ENCODE data around the gene ADAM8.

DNA sequence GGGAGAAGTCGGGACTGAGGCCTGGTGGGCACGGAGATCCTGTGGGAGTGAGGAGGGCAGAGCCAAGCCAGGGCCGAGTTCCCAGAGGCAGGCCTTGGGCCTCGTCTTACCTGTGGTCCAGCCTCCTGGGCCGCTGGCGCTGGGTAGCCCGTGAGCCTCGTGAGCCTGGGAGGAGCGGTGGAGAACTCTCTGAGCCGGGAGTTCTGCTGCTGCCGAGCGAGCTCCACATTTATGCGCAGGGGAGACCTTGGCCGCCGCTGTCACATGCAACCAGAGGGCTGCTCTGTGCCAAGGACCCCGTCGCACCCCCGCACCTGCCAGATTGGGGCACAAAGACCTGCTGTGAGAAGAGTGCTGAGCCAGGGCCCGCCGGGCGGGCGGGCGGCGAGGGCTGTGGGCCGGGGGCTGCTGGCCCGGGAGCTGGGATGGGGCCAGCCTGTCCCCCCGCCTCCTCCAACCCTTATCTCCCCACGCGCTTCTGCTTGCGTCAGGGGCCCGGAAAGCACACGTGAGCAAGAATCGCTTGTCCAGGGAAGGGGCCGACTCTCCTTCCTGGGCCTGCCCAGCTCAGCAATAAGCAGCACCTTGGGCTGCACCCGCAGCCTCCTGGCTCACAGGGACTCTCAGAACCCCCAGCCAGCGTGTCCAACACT, 28.9 kb downstream of the ADAM8 start:
- no peak for TF ChIP-seq EP300 (IDR thresholded peaks at IDR 0.05)
- no peak for TF ChIP-seq CTCF (IDR thresholded peaks at IDR 0.05)
